HEK293 (cell line): ENCODE data around the gene ATP6V0A1.

Experiments
- ATF2 ChIP-seq: fragments of 450-650 bp; formaldehyde crosslinking; IDR thresholded peaks from 2 replicates; pipeline ENCODE4 v1.5.1; 2016; ENCODE audit warnings: missing biosample characterization, missing genetic modification characterization, low read depth
- FEZF1 ChIP-seq: fragments of 450-650 bp; formaldehyde crosslinking; IDR thresholded peaks from 2 replicates; pipeline ENCODE4 v1.5.1; 2016; ENCODE audit warnings: missing biosample characterization, missing genetic modification characterization
- GLIS2 ChIP-seq: fragments of 450-650 bp; formaldehyde crosslinking; IDR thresholded peaks from 2 replicates; pipeline ENCODE4 v1.5.1; 2016; ENCODE audit warnings: missing biosample characterization, missing genetic modification characterization
- HOXC10 ChIP-seq: sonication (generic); formaldehyde crosslinking; IDR thresholded peaks from 2 replicates; pipeline ENCODE4 v1.8.1; 2023; ENCODE audit warnings: mild to moderate bottlenecking, missing genetic modification reagents
- RBAK ChIP-seq: fragments of 450-650 bp; formaldehyde crosslinking; IDR thresholded peaks from 2 replicates; pipeline ENCODE4 v1.5.1; 2016; ENCODE audit warnings: missing biosample characterization, missing genetic modification characterization
- SCRT1 ChIP-seq: fragments of 450-650 bp; formaldehyde crosslinking; IDR thresholded peaks from 2 replicates; pipeline ENCODE4 v1.5.1; 2016; ENCODE audit warnings: missing biosample characterization, missing genetic modification characterization, borderline replicate concordance
- SCRT2 ChIP-seq: fragments of 450-650 bp; formaldehyde crosslinking; IDR thresholded peaks from 2 replicates; pipeline ENCODE4 v1.5.1; 2016; ENCODE audit warnings: missing biosample characterization, missing genetic modification characterization
- YY1 ChIP-seq: fragments of 450-650 bp; formaldehyde crosslinking; IDR thresholded peaks from 2 replicates; pipeline ENCODE4 v1.5.1; 2018; ENCODE audit warnings: missing biosample characterization, missing genetic modification characterization
- ZBTB10 ChIP-seq: fragments of 450-650 bp; formaldehyde crosslinking; IDR thresholded peaks from 2 replicates; pipeline ENCODE4 v1.5.1; 2016; ENCODE audit warnings: missing biosample characterization, missing genetic modification characterization
- ZIC2 ChIP-seq: fragments of 450-650 bp; formaldehyde crosslinking; IDR thresholded peaks from 2 replicates; pipeline ENCODE4 v1.5.1; 2016; ENCODE audit warnings: missing biosample characterization, missing genetic modification characterization
- ZNF114 ChIP-seq: fragments of 450-650 bp; formaldehyde crosslinking; IDR thresholded peaks from 2 replicates; pipeline ENCODE4 v1.5.0; 2017; ENCODE audit warnings: missing biosample characterization, missing genetic modification characterization
- ZNF121 ChIP-seq: fragments of 450-650 bp; formaldehyde crosslinking; IDR thresholded peaks from 2 replicates; pipeline ENCODE4 v1.5.1; 2016; ENCODE audit warnings: missing biosample characterization, missing genetic modification characterization
- ZNF138 ChIP-seq: fragments of 450-650 bp; formaldehyde crosslinking; IDR thresholded peaks from 2 replicates; pipeline ENCODE4 v1.5.1; 2016; ENCODE audit warnings: missing biosample characterization, missing genetic modification characterization, borderline replicate concordance
- ZNF148 ChIP-seq: fragments of 450-650 bp; formaldehyde crosslinking; IDR thresholded peaks from 2 replicates; pipeline ENCODE4 v1.5.0; 2017; ENCODE audit warnings: missing biosample characterization, missing genetic modification characterization, borderline replicate concordance
- ZNF202 ChIP-seq: fragments of 450-650 bp; formaldehyde crosslinking; IDR thresholded peaks from 2 replicates; pipeline ENCODE4 v1.5.1; 2016; ENCODE audit warnings: missing biosample characterization, missing genetic modification characterization, borderline replicate concordance
- ZNF221 ChIP-seq: fragments of 450-650 bp; formaldehyde crosslinking; IDR thresholded peaks from 2 replicates; pipeline ENCODE4 v1.5.1; 2017; ENCODE audit warnings: missing biosample characterization, missing genetic modification characterization, borderline replicate concordance
- ZNF37A ChIP-seq: fragments of 450-650 bp; IDR thresholded peaks from 2 replicates; pipeline ENCODE4 v1.5.1; 2018; ENCODE audit warnings: missing biosample characterization, missing genetic modification characterization
- ZNF391 ChIP-seq: fragments of 450-650 bp; formaldehyde crosslinking; IDR thresholded peaks from 2 replicates; pipeline ENCODE4 v1.5.1; 2016; ENCODE audit warnings: low read depth, missing biosample characterization, missing genetic modification characterization, borderline replicate concordance
- ZNF48 ChIP-seq: fragments of 450-650 bp; formaldehyde crosslinking; IDR thresholded peaks from 2 replicates; pipeline ENCODE4 v1.5.1; 2016; ENCODE audit warnings: missing biosample characterization, missing genetic modification characterization
- ZNF510 ChIP-seq: fragments of 450-650 bp; formaldehyde crosslinking; IDR thresholded peaks from 2 replicates; pipeline ENCODE4 v1.5.1; 2018; ENCODE audit warnings: mild to moderate bottlenecking, missing genetic modification characterization, missing biosample characterization; ENCODE audit not compliant: insufficient replicate concordance
- ZNF513 ChIP-seq: fragments of 450-650 bp; IDR thresholded peaks from 2 replicates; pipeline ENCODE4 v1.5.1; 2018; ENCODE audit warnings: missing biosample characterization, missing genetic modification characterization
- ZNF518A ChIP-seq: fragments of 450-650 bp; formaldehyde crosslinking; conservative IDR thresholded peaks from 2 replicates; pipeline ENCODE4 v1.5.1; 2016; ENCODE audit warnings: low read depth, missing biosample characterization, missing genetic modification characterization
- ZNF544 ChIP-seq: fragments of 450-650 bp; formaldehyde crosslinking; IDR thresholded peaks from 2 replicates; pipeline ENCODE4 v1.5.0; 2017; ENCODE audit warnings: missing biosample characterization, missing genetic modification characterization
- ZNF558 ChIP-seq: fragments of 450-650 bp; formaldehyde crosslinking; IDR thresholded peaks from 2 replicates; pipeline ENCODE4 v1.5.1; 2016; ENCODE audit warnings: missing biosample characterization, missing genetic modification characterization
- ZNF610 ChIP-seq: fragments of 450-650 bp; formaldehyde crosslinking; IDR thresholded peaks from 2 replicates; pipeline ENCODE4 v1.5.1; 2016; ENCODE audit warnings: missing biosample characterization, missing genetic modification characterization, borderline replicate concordance
- ZNF658 ChIP-seq: fragments of 450-650 bp; formaldehyde crosslinking; IDR thresholded peaks from 2 replicates; pipeline ENCODE4; 2016; ENCODE audit warnings: missing biosample characterization, missing genetic modification characterization
- ZNF664 ChIP-seq: fragments of 450-650 bp; formaldehyde crosslinking; IDR thresholded peaks from 2 replicates; pipeline ENCODE4 v1.5.1; 2016; ENCODE audit warnings: missing biosample characterization, missing genetic modification characterization

Gene ATP6V0A1

GRCh38 chr17:42422958-42423712, 35.5 kb upstream of the ATP6V0A1 start, which contains the start of gene CAVIN1 (continued):
- no peak for TF ChIP-seq ZNF518A (tag by site-specific recombination)
- TF ChIP-seq FEZF1 (tag by site-specific recombination), result no peak
- no peak for TF ChIP-seq ZNF37A (tag by site-specific recombination)
- no peak for TF ChIP-seq ZNF138 (tag by site-specific recombination)
- TF ChIP-seq ZNF202 (tag by site-specific recombination), result no peak
- no peak for TF ChIP-seq ZNF558 (tag by site-specific recombination)
- no peak for TF ChIP-seq ZNF513 (tag by site-specific recombination)
- TF ChIP-seq ATF2, result no peak
- TF ChIP-seq ZNF148 (tag by site-specific recombination), result no peak
- TF ChIP-seq ZNF610 (tag by site-specific recombination), result peak; percentile 71; the same call in 1 of the 2 replicates
- no peak for TF ChIP-seq ZNF121 (tag by site-specific recombination)
- no peak for TF ChIP-seq ZNF544 (tag by site-specific recombination)
- TF ChIP-seq ZIC2 (tag by site-specific recombination), result no peak
- no peak for TF ChIP-seq SCRT2
- no peak for TF ChIP-seq ZNF48 (tag by site-specific recombination)
- TF ChIP-seq GLIS2 (tag by site-specific recombination), result peak; percentile 96
- TF ChIP-seq ZNF658 (tag by site-specific recombination), result no peak
- no peak for TF ChIP-seq SCRT1 (tag by site-specific recombination)
- TF ChIP-seq HOXC10, result no peak
- TF ChIP-seq RBAK (tag by site-specific recombination), result no peak
- TF ChIP-seq ZNF391, result peak; percentile 21; the same call in 1 of the 2 replicates
- TF ChIP-seq ZNF221, result no peak
- TF ChIP-seq ZNF510, result no peak
- peak; percentile 97 for TF ChIP-seq ZBTB10
- TF ChIP-seq ZNF114 (tag by site-specific recombination), result no peak
- 0 out of 2 replicates have a peak, but pooled peaks have one; percentile 23 for TF ChIP-seq YY1 (tag by site-specific recombination)
- no peak for TF ChIP-seq ZNF664 (tag by site-specific recombination)
